MV-4-11 (cell line): ENCODE results near the gene COPS6.

Experiments used
- DNase-seq: peaks from one replicate; lab custom pipeline; 2025; lab: John Stamatoyannopoulos, UW

COPS6 gene

GRCh38 chr7:100080907-100081534 lies 7.7 kb upstream of the COPS6 start:
- no peak for DNase-seq

- DNase-seq: peak; percentile 98
Measured at GRCh38 chr7:100081535-100082102, 7.2 kb upstream of the COPS6 start, which contains the start of gene ZNF3. ZNF3 (minus strand) TSS chr7:100081723; CDS start chr7:100077357, 4,366 bp downstream.

- no peak for DNase-seq
Measured at GRCh38 chr7:100082978-100083377, 5.8 kb upstream of the COPS6 start.

GRCh38 chr7:100085515-100085914 lies 3.3 kb upstream of the COPS6 start:
- peak; percentile 22 for DNase-seq

GRCh38 chr7:100087055-100087750 lies 1.6 kb upstream of the COPS6 start:
- no peak for DNase-seq

GRCh38 chr7:100088095-100088620 lies 611 bp upstream of the COPS6 start:
- DNase-seq: no peak

GRCh38 chr7:100089458-100090196 lies 858 bp downstream of the COPS6 start:
- DNase-seq: peak; percentile 44

GRCh38 chr7:100090527-100091410 lies 2.0 kb downstream of the COPS6 start:
- DNase-seq: no peak

- no peak for DNase-seq
Measured at GRCh38 chr7:100091411-100092181, 2.8 kb downstream of the COPS6 start.

- no peak for DNase-seq
Measured at GRCh38 chr7:100093054-100093453, 4.3 kb downstream of the COPS6 start.

- no peak for DNase-seq
Measured at GRCh38 chr7:100093498-100093897, 4.7 kb downstream of the COPS6 start.

GRCh38 chr7:100093925-100094486 lies 5.2 kb downstream of the COPS6 start:
- DNase-seq: no peak

GRCh38 chr7:100095289-100095688 lies 6.5 kb downstream of the COPS6 start:
- DNase-seq: no peak

GRCh38 chr7:100095704-100096103 lies 6.9 kb downstream of the COPS6 start:
- DNase-seq: no peak

GRCh38 chr7:100098913-100099312 lies 10.1 kb downstream of the COPS6 start:
- DNase-seq: no peak

- peak; percentile 20 for DNase-seq
Measured at GRCh38 chr7:100099452-100099851, 10.7 kb downstream of the COPS6 start.

- peak; percentile 86 for DNase-seq
Measured at GRCh38 chr7:100100420-100101015, 11.7 kb downstream of the COPS6 start.

- peak; percentile 97 for DNase-seq
Measured at GRCh38 chr7:100101016-100101862, 12.5 kb downstream of the COPS6 start, which contains the start of the genes AP4M1 and MCM7. AP4M1 (plus strand) TSS chr7:100101643; CDS start chr7:100101715, 72 bp downstream. MCM7 (minus strand) TSS chr7:100101397; CDS start chr7:100101294, 103 bp downstream.
